Activated naive CD8-positive, alpha-beta T cell treated with anti-CD3 and anti-CD28 coated beads, Interleukin-2, amount 50 U/mL, for 16 hours (primary cell): Measurements from ENCODE around the gene FGF22.
"Not testable (repeated sequence)": the region's sequence is repeated elsewhere in the genome, so short reads cannot be mapped to it uniquely, and the experiment has no call there.

Source experiments
- DNase-seq: peaks from one replicate; pipeline ENCODE4 v3.0.0-alpha.2; 2020; ENCODE audit warnings: low read depth, low spot score

Gene FGF22

GRCh38 chr19:658916-659839 lies 19.5 kb downstream of the FGF22 start:
- no peak for DNase-seq

GRCh38 chr19:660793-661426 lies 21.2 kb downstream of the FGF22 start:
- DNase-seq, result no peak

- no peak for DNase-seq
Measured at GRCh38 chr19:661427-662196, 21.9 kb downstream of the FGF22 start.

GRCh38 chr19:662207-662961 lies 22.7 kb downstream of the FGF22 start:
- DNase-seq, result peak; percentile 60

- peak; percentile 94 for DNase-seq
Measured at GRCh38 chr19:662962-663681, 23.4 kb downstream of the FGF22 start, which contains the start of gene RNF126. RNF126 (minus strand) TSS chr19:663214; CDS start chr19:663121, 93 bp downstream.

- DNase-seq, result no peak
Measured at GRCh38 chr19:663682-664117, 24.0 kb downstream of the FGF22 start.

- DNase-seq, result peak; percentile 68
Measured at GRCh38 chr19:664913-665443, 25.3 kb downstream of the FGF22 start.

- DNase-seq, result not testable (repeated sequence)
Measured at GRCh38 chr19:666985-667573, 27.4 kb downstream of the FGF22 start.

- DNase-seq, result not testable (repeated sequence)
Measured at GRCh38 chr19:668675-669434, 29.2 kb downstream of the FGF22 start.

- no peak for DNase-seq
Measured at GRCh38 chr19:670609-671075, 31.0 kb downstream of the FGF22 start.

GRCh38 chr19:674282-675151 lies 34.8 kb downstream of the FGF22 start:
- no peak for DNase-seq

- no peak for DNase-seq
Measured at GRCh38 chr19:676007-676338, 36.3 kb downstream of the FGF22 start.

GRCh38 chr19:676339-677105 lies 36.8 kb downstream of the FGF22 start, which contains the start of gene FSTL3:
FSTL3 (plus strand) TSS chr19:676392; CDS start chr19:676424, 32 bp downstream.
- DNase-seq, result no peak

- no peak for DNase-seq
Measured at GRCh38 chr19:677201-677600, 37.5 kb downstream of the FGF22 start.

GRCh38 chr19:677601-678436 lies 38.1 kb downstream of the FGF22 start:
- DNase-seq, result no peak

GRCh38 chr19:678791-679388 lies 39.2 kb downstream of the FGF22 start:
- no peak for DNase-seq
